SK-N-MC (cell line): ENCODE results near the gene CDHR5.

Experiments used
- EZH2 ChIP-seq: fragments of 200-600 bp; sonication (generic); IDR thresholded peaks from one replicate; pipeline ENCODE4 v1.6.1; 2017; ENCODE audit warnings: antibody characterized with exemption
- POLR2AphosphoS5 ChIP-seq: IDR thresholded peaks from 2 replicates; pipeline ENCODE4 v1.6.1; 2012; ENCODE audit warnings: mild to moderate bottlenecking, low read depth, low read length, borderline replicate concordance

GRCh38 chr11:645536-645935, 20.8 kb upstream of the CDHR5 start:
- TF ChIP-seq EZH2, result no peak
- no peak for TF ChIP-seq POLR2AphosphoS5
